ENCODE results near the gene DISC1.

DISC1 gene

DNA sequence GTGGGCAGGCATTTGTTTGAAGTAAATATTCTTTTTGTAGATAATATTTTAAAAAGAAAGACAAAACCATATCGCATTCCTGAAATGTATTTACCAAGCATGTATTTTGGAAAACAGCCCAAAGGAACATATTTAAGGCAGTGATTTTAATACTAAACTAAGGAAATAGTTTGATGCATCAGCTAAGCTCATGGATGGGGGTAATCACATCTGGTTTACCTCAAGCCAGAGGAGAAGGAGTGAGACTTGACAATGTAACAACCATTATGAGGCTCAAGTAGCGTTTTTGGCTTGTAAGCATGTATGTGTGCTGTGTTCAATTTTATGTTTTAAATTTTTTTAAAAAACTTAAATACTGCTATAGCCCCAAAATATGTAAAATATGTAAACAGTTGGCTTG is 390.5 kb downstream of the DISC1 start:
- no peak for DNase-seq

DNA sequence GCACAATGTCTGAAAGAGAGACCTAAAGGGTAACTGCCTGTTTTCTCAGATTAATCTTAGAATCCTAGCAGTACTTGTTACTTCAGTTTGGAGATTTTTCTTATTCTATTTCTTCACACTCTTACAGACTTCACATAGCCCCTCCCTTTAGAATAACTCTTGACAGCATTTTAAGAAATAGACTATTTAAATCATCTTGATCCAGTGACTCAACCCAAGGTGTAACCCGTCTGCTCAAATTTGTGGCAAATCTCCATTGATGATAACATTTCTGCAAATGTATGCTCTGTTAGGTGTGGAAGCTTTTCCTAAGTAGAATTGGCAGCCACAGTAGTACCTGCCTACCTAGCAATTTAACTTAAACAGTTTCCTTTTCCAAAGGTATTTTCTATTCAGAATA is 391.2 kb downstream of the DISC1 start:
- no peak for DNase-seq

DNA sequence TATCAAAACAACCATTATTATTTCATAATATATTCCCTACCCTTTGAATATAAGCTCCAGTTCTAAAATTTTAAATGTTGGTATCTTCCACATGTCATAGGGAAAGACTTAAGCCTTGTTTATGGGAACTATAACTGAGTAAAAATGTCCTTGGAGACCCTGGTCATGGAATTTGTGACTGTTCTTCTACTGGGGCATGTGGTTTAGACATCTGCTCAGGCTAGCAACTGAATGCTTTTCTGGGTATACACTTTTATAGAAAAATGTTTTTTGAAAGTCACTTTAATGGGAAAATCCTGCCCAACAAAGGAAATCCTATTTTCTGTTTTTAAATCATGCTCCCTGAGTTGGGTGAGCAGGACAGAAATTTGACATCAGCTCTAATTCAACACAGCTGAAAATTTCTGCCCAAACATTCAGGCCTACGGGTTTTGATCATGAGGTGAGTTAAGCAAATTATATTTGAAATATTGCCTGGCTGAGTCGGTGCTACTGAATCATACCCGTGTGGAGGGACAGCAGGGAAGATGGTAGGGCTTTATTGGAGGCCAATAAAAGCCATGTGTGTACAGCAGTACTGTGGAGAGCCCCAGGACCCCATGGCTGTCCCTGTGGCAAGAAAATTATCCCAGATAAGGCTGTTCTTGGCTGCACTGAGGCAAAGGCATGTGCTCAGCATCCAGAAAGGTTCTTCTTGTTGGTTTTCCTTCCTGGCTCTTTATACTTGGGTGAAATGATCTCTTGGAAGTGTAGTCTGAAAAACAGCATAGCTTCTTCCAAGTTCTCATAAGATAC is 391.8 kb downstream of the DISC1 start:
- DNase-seq: no peak

- no peak for DNase-seq
Observed at GRCh38 chr1:232019026-232019340, 392.4 kb downstream of the DISC1 start.

- DNase-seq: no peak
Observed at GRCh38 chr1:232020352-232020751, 393.8 kb downstream of the DISC1 start.

GRCh38 chr1:232029315-232029714 is 402.7 kb downstream of the DISC1 start:
- no peak for DNase-seq

GRCh38 chr1:232031156-232031555 is 404.6 kb downstream of the DISC1 start:
- no peak for DNase-seq

- DNase-seq: no peak
Observed at GRCh38 chr1:232033285-232033684, 406.7 kb downstream of the DISC1 start.

- no peak for DNase-seq
Observed at GRCh38 chr1:232034556-232034955, 408.0 kb downstream of the DISC1 start.

DNA sequence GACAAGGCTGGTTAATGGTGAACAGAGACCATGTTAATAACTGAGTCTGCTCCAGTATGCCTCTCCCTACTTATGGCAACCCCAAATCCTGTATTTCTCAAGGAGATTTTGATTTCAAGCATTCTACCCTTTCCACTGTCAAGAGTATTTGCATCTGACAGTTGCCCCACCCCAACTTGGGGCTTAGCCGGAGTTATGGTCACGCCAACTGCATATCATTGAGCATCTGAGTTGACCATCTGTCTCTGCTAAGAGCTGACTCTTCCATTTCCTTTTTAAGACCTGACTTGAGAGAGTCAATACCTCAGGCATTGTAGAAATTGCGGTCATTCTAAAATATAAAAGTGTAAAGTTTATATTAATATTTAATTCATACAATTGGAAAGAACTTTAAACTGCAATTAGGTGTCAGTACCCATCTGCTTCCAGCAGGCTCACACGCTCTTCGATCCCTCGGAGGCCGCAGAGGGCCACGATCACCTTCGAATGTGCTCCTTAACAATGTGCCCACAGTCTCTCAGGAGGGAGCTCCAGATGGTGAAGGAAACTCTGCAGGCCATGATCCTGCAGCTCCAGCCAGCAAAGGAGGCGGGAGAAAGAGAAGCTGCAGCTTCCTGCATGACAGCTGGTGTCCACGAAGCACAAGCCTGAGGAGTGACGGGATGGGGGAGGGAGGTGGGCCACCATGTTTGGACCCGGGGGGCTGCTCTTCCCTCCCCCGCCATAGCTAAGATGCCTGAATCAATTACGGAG is 409.8 kb downstream of the DISC1 start:
- DNase-seq: no peak

DNA sequence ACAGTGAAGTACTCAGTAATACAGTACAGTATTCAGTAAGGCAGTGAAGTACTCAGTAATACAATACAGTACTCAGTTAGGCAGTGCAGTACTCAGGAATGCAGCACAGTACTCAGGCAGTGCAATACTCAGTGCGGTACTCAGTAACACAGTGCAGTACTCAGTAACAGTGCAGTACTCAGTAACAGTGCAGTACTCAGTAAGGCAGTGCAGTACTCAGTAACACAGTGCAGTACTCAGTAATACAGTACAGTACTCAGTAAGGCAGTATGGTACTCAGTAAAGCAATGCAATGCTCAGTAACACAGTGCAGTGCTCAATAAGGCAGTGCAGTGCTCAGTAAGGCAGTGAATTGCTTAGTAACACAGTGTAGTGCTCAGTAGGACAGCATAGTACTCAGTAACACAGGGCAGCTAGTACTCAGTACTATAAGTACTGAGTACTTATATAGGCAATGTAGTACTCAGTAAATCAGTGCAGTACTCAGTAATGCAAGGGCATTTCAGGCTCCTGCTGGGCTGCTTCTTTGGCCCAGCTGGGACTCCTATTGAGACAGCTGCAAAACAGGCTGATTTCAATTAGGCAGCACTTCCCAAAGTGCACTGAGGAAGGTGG is 411.3 kb downstream of the DISC1 start:
- DNase-seq: no peak

GRCh38 chr1:232038706-232039677 is 412.4 kb downstream of the DISC1 start:
- no peak for DNase-seq

GRCh38 chr1:232040260-232040659 is 413.7 kb downstream of the DISC1 start:
- no peak for DNase-seq

GRCh38 chr1:232044728-232045127 is 418.1 kb downstream of the DISC1 start:
- DNase-seq: no peak

- DNase-seq: no peak
Observed at GRCh38 chr1:232045139-232045994, 418.8 kb downstream of the DISC1 start.

- no peak for DNase-seq
Observed at GRCh38 chr1:232046451-232047306, 420.1 kb downstream of the DISC1 start.

GRCh38 chr1:232047473-232047872 is 420.9 kb downstream of the DISC1 start:
- no peak for DNase-seq

DNA sequence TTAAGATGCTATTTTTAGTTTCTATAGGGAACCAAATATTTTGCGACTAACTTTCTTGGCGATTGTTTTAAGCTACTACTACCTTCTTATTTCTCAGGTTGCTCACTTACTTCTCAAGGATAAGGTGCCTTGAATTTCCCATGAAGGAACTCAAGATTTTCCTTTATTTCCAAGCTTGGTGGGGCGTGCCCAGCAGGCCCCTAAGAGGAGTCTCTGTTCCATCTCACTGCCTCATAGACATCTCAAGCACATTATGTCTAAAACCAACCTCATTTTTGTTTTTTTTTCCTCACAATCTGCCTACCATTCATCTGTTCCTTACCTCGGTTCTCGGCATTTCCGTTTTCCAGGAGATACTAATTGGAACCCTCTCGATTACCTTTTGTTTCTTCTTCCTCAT is 421.9 kb downstream of the DISC1 start:
- no peak for DNase-seq

DNA sequence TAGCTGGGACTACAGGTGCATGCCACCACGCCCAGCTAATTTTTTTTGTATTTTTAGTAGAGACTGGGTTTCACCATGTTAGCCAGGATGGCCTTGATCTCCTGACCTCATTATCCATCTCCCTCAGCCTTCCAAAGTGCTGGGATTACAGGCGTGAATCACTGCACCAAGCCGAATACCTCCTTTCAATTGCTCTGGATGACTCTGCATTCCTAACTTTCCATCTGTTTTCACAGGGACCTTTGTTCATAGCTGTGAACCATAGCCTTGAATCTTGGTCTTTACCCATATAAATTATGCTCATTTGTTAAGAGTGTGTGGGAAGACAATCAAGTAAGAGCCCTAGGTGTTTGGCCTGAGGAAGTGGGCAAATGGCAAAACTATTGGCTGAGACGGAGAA is 422.7 kb downstream of the DISC1 start:
- DNase-seq: no peak

GRCh38 chr1:232057217-232057895 is 430.8 kb downstream of the DISC1 start:
- no peak for DNase-seq

All from suppressor macrophage treated with lipopolysaccharide for 4 hours (primary cell).